ENCODE measurements around the gene GTPBP1. TPM values are rescaled to one million over a fixed set of nuclear protein-coding genes. Genes with fewer than 3 reads are reported as not detected.

Gene GTPBP1
- total and polyA plus RNA-seq, 2 of the 13 experiments (the other 11 are each of a cell fraction or from before 2014, with no cell fraction given) = 22.3 to 27.0 TPM

DNA sequence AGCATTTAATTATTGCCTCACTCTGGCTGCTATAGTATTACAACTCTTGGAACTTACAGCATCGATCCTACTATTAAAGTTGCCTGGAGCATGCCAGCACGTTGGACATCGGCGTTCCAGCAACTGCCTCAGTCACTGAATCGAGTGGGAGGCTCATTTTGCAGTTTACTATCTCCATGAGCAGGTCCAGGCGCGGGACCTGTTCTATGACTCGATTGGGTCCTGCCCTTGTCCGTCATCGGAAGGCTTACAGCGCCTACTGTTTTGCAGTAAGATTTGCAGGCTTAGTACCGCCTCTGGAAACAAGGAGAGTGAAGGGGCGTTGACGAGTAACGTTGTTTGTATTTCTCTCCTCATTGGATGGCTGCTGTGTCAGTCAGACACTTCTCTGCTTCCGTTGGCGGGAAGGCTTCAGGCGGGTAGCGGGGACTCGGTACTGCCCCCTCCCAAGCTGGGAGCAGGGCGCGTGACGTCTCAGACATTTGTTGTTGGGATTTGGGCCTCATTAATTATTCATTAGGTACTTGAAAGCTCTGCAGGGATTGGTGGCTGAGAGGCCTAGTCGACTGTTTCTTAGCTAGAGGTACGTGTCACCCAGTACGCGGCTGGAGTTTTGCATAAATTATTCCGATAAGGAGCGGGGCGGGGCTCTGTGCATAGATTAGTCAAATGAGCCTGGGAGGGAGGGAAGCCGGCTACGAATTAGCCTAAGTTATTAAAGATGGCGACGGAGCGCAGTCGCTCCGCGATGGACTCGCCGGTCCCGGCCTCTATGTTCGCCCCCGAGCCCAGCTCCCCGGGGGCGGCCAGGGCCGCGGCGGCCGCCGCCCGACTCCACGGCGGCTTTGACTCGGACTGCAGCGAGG lies at the start of gene GTPBP1 (continued):
- TF ChIP-seq, protein P1, sequence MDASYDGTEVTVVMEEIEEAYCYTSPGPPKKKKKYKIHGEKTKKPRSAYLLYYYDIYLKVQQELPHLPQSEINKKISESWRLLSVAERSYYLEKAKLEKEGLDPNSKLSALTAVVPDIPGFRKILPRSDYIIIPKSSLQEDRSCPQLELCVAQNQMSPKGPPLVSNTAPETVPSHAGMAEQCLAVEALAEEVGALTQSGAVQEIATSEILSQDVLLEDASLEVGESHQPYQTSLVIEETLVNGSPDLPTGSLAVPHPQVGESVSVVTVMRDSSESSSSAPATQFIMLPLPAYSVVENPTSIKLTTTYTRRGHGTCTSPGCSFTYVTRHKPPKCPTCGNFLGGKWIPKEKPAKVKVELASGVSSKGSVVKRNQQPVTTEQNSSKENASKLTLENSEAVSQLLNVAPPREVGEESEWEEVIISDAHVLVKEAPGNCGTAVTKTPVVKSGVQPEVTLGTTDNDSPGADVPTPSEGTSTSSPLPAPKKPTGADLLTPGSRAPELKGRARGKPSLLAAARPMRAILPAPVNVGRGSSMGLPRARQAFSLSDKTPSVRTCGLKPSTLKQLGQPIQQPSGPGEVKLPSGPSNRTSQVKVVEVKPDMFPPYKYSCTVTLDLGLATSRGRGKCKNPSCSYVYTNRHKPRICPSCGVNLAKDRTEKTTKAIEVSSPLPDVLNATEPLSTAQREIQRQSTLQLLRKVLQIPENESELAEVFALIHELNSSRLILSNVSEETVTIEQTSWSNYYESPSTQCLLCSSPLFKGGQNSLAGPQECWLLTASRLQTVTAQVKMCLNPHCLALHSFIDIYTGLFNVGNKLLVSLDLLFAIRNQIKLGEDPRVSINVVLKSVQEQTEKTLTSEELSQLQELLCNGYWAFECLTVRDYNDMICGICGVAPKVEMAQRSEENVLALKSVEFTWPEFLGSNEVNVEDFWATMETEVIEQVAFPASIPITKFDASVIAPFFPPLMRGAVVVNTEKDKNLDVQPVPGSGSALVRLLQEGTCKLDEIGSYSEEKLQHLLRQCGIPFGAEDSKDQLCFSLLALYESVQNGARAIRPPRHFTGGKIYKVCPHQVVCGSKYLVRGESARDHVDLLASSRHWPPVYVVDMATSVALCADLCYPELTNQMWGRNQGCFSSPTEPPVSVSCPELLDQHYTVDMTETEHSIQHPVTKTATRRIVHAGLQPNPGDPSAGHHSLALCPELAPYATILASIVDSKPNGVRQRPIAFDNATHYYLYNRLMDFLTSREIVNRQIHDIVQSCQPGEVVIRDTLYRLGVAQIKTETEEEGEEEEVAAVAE (CRISPR knock-in tag; IDR thresholded peaks at IDR 0.05; ENCODE audit: borderline replicate concordance) = peak; percentile 55; the same call in 1 of the 2 replicates
- no peak for TF ChIP-seq NFRKB (IDR thresholded peaks at IDR 0.05)
- TF ChIP-seq SMARCC2 (IDR thresholded peaks at IDR 0.05) = no peak
- peak; percentile 52; the same call in 1 of the 2 replicates for TF ChIP-seq SIX4 (CRISPR knock-in tag; IDR thresholded peaks at IDR 0.05)
- no peak for TF ChIP-seq ZNF567 (CRISPR knock-in tag; IDR thresholded peaks at IDR 0.05; ENCODE audit: borderline replicate concordance)
- no peak for TF ChIP-seq ZNF30 (CRISPR knock-in tag; IDR thresholded peaks at IDR 0.05)
- TF ChIP-seq ZNF557 (CRISPR knock-in tag; IDR thresholded peaks at IDR 0.05) = no peak
- TF ChIP-seq ZFP36L2 (CRISPR knock-in tag; IDR thresholded peaks at IDR 0.05) = no peak
- no peak; the same call in 1 of the 2 replicates for TF ChIP-seq SAFB2 (CRISPR knock-in tag; IDR thresholded peaks at IDR 0.05; ENCODE audit: borderline replicate concordance, low read depth)
- no peak for TF ChIP-seq MXD4 (CRISPR knock-in tag; IDR thresholded peaks at IDR 0.05)
- 0 out of 2 replicates have a peak, but pooled peaks have one; percentile 78 for TF ChIP-seq XBP1 (CRISPR knock-in tag; IDR thresholded peaks at IDR 0.05)
- peak; percentile 81 for TF ChIP-seq SAP130 (CRISPR knock-in tag; IDR thresholded peaks at IDR 0.05; ENCODE audit: low read depth)
- TF ChIP-seq FOXJ3 (CRISPR knock-in tag; IDR thresholded peaks at IDR 0.05; ENCODE audit: borderline replicate concordance) = 0 out of 2 replicates have a peak, but pooled peaks have one; percentile 29
- TF ChIP-seq ZNF616 (CRISPR knock-in tag; IDR thresholded peaks at IDR 0.05; ENCODE audit: low read depth) = no peak
- TF ChIP-seq SNAI1 (CRISPR knock-in tag; IDR thresholded peaks at IDR 0.05; ENCODE audit: borderline replicate concordance) = no peak
- TF ChIP-seq STAG1 (CRISPR knock-in tag; IDR thresholded peaks at IDR 0.05) = no peak
- peak; percentile 52; the same call in 1 of the 2 replicates for TF ChIP-seq HDAC1 (CRISPR knock-in tag; IDR thresholded peaks at IDR 0.05)
- no peak for TF ChIP-seq CHD4 (IDR thresholded peaks at IDR 0.05; ENCODE audit: borderline replicate concordance, low read length)
- TF ChIP-seq, protein P2, sequence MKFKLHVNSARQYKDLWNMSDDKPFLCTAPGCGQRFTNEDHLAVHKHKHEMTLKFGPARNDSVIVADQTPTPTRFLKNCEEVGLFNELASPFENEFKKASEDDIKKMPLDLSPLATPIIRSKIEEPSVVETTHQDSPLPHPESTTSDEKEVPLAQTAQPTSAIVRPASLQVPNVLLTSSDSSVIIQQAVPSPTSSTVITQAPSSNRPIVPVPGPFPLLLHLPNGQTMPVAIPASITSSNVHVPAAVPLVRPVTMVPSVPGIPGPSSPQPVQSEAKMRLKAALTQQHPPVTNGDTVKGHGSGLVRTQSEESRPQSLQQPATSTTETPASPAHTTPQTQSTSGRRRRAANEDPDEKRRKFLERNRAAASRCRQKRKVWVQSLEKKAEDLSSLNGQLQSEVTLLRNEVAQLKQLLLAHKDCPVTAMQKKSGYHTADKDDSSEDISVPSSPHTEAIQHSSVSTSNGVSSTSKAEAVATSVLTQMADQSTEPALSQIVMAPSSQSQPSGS (CRISPR knock-in tag; IDR thresholded peaks at IDR 0.05) = peak; percentile 50; the same call in 1 of the 2 replicates
- TF ChIP-seq ZSCAN25 (CRISPR knock-in tag; IDR thresholded peaks at IDR 0.05) = 0 out of 2 replicates have a peak, but pooled peaks have one; percentile 35
- TF ChIP-seq IRF2 (CRISPR knock-in tag; IDR thresholded peaks at IDR 0.05) = peak; percentile 46; the same call in 1 of the 2 replicates
- no peak for TF ChIP-seq ESRRA (CRISPR knock-in tag; IDR thresholded peaks at IDR 0.05; ENCODE audit: low read depth)
- TF ChIP-seq, protein P3, sequence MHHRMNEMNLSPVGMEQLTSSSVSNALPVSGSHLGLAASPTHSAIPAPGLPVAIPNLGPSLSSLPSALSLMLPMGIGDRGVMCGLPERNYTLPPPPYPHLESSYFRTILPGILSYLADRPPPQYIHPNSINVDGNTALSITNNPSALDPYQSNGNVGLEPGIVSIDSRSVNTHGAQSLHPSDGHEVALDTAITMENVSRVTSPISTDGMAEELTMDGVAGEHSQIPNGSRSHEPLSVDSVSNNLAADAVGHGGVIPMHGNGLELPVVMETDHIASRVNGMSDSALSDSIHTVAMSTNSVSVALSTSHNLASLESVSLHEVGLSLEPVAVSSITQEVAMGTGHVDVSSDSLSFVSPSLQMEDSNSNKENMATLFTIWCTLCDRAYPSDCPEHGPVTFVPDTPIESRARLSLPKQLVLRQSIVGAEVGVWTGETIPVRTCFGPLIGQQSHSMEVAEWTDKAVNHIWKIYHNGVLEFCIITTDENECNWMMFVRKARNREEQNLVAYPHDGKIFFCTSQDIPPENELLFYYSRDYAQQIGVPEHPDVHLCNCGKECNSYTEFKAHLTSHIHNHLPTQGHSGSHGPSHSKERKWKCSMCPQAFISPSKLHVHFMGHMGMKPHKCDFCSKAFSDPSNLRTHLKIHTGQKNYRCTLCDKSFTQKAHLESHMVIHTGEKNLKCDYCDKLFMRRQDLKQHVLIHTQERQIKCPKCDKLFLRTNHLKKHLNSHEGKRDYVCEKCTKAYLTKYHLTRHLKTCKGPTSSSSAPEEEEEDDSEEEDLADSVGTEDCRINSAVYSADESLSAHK (CRISPR knock-in tag; IDR thresholded peaks at IDR 0.05; ENCODE audit: borderline replicate concordance) = no peak
